ENCODE results near the gene FKBP2. TPM values are rescaled to one million over a fixed set of nuclear protein-coding genes. Genes with fewer than 3 reads are reported as not detected.

Gene FKBP2
- total RNA-seq, 4 donors from 2014 or later: 50.7 to 89.6 (median 56.0) TPM

DNA sequence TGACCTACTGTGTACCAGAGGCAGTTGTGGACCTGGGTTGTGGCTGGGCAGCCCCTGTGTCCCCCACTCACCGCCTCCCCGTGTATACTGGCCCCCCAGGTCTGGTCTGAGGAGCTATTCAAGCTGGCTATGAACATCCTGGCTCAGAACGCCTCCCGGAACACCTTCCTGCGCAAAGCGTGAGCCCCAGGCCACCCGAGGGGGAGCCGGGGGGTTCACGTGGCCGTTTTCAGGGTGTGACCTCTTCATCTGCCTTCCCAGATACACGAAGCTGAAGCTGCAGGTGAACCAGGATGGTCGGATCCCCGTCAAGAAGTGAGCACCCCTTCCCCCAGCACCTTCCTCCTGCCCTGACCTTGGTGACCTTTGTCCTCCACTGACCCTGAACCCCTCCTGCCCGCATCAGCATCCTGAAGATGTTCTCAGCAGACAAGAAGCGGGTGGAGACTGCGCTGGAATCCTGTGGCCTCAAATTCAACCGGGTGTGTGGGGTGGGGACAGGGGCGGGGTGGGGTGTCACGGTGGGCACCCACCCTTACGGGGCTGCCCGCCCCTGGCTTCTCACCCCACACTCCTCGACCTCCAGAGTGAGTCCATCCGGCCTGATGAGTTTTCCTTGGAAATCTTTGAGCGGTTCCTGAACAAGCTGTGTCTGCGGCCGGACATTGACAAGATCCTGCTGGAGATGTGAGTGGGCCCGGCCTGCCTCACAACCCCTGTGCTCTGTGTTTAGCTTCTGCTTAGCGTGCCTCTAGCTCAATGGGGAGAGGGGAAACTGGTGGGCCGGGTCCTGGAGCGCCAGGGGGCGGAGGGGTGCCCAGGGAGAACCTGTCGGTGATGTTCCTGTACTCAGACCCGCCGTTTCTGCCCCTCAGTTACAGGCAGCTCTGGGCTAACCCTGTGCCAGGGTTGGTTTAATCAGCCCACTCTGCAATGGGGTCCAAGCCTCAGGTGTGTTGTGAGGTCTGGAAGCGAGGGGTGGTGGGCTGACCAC lies 14.5 kb downstream of the FKBP2 start:
- Histone ChIP-seq H3K4me3 (no peak overlapping the region), H3K27me3 (no peaks in the 10 kb centered on the region), H3K9me3 (no peaks in the 10 kb centered on the region), H3K36me3 (peaks cover 31 to 66% (median 32%) of the 10 kb centered on the region in 3 donors), H3K27ac (no peak overlapping the region), H3K4me1 (peaks cover 21 to 50% (median 32%) of the 10 kb centered on the region in 3 donors)
- TF ChIP-seq POLR2A (IDR thresholded peaks at IDR 0.05) (no peak), CTCF (IDR thresholded peaks at IDR 0.05) (no peak)
- DNase-seq: no peak
- intact Hi-C loops (cut with DNase I): no loop called here
- 80 to 86% methylated on average over 5 to 22 of the region's 35 CpGs for WGBS, 2 donors

GRCh38 chr11:64256300-64256699 lies 15.4 kb downstream of the FKBP2 start:
- DNase-seq: no peak
- H3K9me3 ChIP-seq: no peaks in the 10 kb centered on the region
- H3K27me3 ChIP-seq: no peaks in the 10 kb centered on the region
- no peak overlapping the region for H3K27ac ChIP-seq
- H3K4me3 ChIP-seq: no peak overlapping the region
- H3K36me3 ChIP-seq: peaks cover 32 to 75% (median 34%) of the 10 kb centered on the region in 3 donors
- intact Hi-C loops (cut with DNase I): no loop called here
- H3K4me1 ChIP-seq: peaks cover 16 to 41% (median 24%) of the 10 kb centered on the region in 3 donors
- WGBS, 2 donors: 89% methylated on average over 8 of the region's 15 CpGs; no CpG with 5 or more reads in 1 of the 2 donors
- TF ChIP-seq CTCF (IDR thresholded peaks at IDR 0.05) (no peak), POLR2A (IDR thresholded peaks at IDR 0.05) (no peak)

GRCh38 chr11:64258356-64258755 lies 17.5 kb downstream of the FKBP2 start:
- TF ChIP-seq POLR2A (IDR thresholded peaks at IDR 0.05) (no peak), CTCF (IDR thresholded peaks at IDR 0.05) (no peak)
- 85 to 90% methylated on average over 10 to 12 of the region's 24 CpGs for WGBS, 2 donors
- Histone ChIP-seq H3K4me1 (peaks cover 4 to 31% (median 8%) of the 10 kb centered on the region in 3 donors), H3K4me3 (no peak overlapping the region), H3K36me3 (peaks cover 44 to 96% (median 52%) of the 10 kb centered on the region in 3 donors), H3K9me3 (no peaks in the 10 kb centered on the region), H3K27ac (no peak overlapping the region), H3K27me3 (no peaks in the 10 kb centered on the region)
- no peak for DNase-seq
- intact Hi-C loops (cut with DNase I): no loop called here

DNA sequence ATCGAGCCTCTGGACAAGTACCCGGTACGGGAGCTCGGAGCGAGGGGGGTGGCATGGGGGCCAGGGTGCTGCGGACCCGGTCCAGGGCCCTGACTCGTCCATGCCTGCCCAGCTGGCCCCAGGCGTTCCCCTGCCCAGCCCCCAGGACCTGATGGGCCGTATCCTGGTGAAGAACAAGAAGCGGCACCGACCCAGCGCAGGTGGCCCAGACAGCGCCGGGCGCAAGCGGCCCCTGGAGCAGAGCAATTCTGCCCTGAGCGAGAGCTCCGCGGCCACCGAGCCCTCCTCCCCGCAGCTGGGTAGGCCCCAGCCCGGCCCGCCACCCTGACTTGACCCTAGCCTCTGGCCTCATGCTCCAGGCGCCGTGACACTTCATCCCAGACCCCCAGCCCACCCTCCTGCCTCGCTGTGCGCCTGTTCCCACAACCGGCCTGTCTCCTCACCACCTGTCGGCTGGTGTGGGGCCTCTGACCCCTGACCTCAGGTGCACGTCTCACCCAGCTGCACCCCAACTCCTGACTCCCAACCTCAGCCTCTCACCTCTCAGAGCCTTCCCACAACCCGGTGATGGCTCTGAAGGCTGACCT lies 18.1 kb downstream of the FKBP2 start:
- Histone ChIP-seq H3K4me3 (no peak overlapping the region), H3K4me1 (peaks cover 0 to 24% (median 1%) of the 10 kb centered on the region in 3 donors), H3K27ac (no peak overlapping the region), H3K9me3 (no peaks in the 10 kb centered on the region), H3K27me3 (no peaks in the 10 kb centered on the region), H3K36me3 (peaks cover 51 to 100% (median 59%) of the 10 kb centered on the region in 3 donors)
- intact Hi-C loops (cut with DNase I): no loop called here
- WGBS, 2 donors: 88 to 90% methylated on average over 15 to 19 of the region's 32 CpGs
- TF ChIP-seq CTCF (IDR thresholded peaks at IDR 0.05) (no peak), POLR2A (IDR thresholded peaks at IDR 0.05) (no peak)
- DNase-seq: no peak

Data from esophagus squamous epithelium (tissue), 5 donors.